CD4-positive, CD25-positive, alpha-beta regulatory T cell (primary cell): ENCODE data around the gene WDR88. TPM values are rescaled to one million over a fixed set of nuclear protein-coding genes. Genes with fewer than 3 reads are reported as not detected.
"Not testable (repeated sequence)": the region's sequence is repeated elsewhere in the genome, so short reads cannot be mapped to it uniquely, and the experiment has no call there.

Experiments
- ATAC-seq, 2 donors: fragments of 150-1000 bp; cut with Tn5 transposase; one replicate each; pipeline ENCODE4 v1.10.0; 2021; ENCODE audit warnings: low read depth in 2 of 2, moderate number of reproducible peaks in 2 of 2, moderate library complexity in 1 of 2
- DNase-seq, 3 donors: peaks; one replicate each; pipeline versions ENCODE4 v3.0.0 to v3.0.0-alpha.2; 2012 to 2022; ENCODE audit warnings: mixed read lengths in 1 of 3
- H3K27ac ChIP-seq: one replicate; pipeline ENCODE4 v1.7.0; 2013; ENCODE audit warnings: mild to moderate bottlenecking, low read length; ENCODE audit not compliant: insufficient read depth, poor library complexity, severe bottlenecking
- H3K27me3 ChIP-seq: one replicate; pipeline ENCODE4 v1.7.0; 2013; ENCODE audit warnings: low read length; ENCODE audit not compliant: control insufficient read depth, insufficient read depth
- H3K36me3 ChIP-seq: one replicate; pipeline ENCODE4 v1.7.0; 2013; ENCODE audit warnings: mild to moderate bottlenecking, low read length, moderate library complexity; ENCODE audit not compliant: control insufficient read depth, insufficient read depth
- H3K4me1 ChIP-seq: 2 replicates; pipeline ENCODE4 v1.7.0; 2013; ENCODE audit warnings: mild to moderate bottlenecking, low read length; ENCODE audit not compliant: insufficient read depth, control insufficient read depth, poor library complexity, severe bottlenecking
- H3K4me3 ChIP-seq: one replicate; pipeline ENCODE4 v1.7.0; 2013; ENCODE audit warnings: low read depth, mild to moderate bottlenecking, low read length, moderate library complexity
- H3K9me3 ChIP-seq, 2 experiments: 1 replicate in 1 of 2; 2 replicates in 1 of 2; pipeline ENCODE4 v1.7.0; 2013; ENCODE audit warnings: low read length in 2 of 2, mild to moderate bottlenecking in 1 of 2, moderate library complexity in 1 of 2; ENCODE audit not compliant: control insufficient read depth in 2 of 2
- H3K27ac Mint-ChIP-seq, 3 donors: one replicate each; pipeline ENCODE4 v1.8.0; 2020 to 2022; ENCODE audit warnings: mild to moderate bottlenecking in 3 of 3, mixed read lengths in 3 of 3, moderate library complexity in 2 of 3
- H3K27me3 Mint-ChIP-seq: one replicate; pipeline ENCODE4 v1.8.0; 2022; ENCODE audit warnings: mild to moderate bottlenecking, mixed read lengths
- H3K36me3 Mint-ChIP-seq: one replicate; pipeline ENCODE4 v1.8.0; 2020; ENCODE audit warnings: mixed read lengths
- H3K4me1 Mint-ChIP-seq, 4 donors: one replicate each; pipeline ENCODE4 v1.8.0; 2020 to 2022; ENCODE audit warnings: mixed read lengths in 4 of 4, mild to moderate bottlenecking in 1 of 4
- H3K4me3 Mint-ChIP-seq, 4 donors: one replicate each; pipeline ENCODE4 v1.8.0; 2020 to 2022; ENCODE audit warnings: mild to moderate bottlenecking in 4 of 4, mixed read lengths in 4 of 4, moderate library complexity in 3 of 4
- H3K9me3 Mint-ChIP-seq, 7 donors: one replicate each; pipeline ENCODE4 v1.8.0; 2020 to 2022; ENCODE audit warnings: mixed read lengths in 7 of 7, mild to moderate bottlenecking in 3 of 7, moderate library complexity in 2 of 7
- polyA plus RNA-seq, 4 donors: library from polyadenylated mRNA; unstranded; fragments of 300-500 nt; fragmentation: Illumina TruSeq; gene quantifications; one replicate each; pipeline ENCODE4 v1.2.3, GENCODE V29; 2021
- total RNA-seq: library from RNA; stranded (reverse); gene quantifications from one replicate; pipeline ENCODE4 v1.2.3, GENCODE V29; 2022

WDR88 gene
- total and polyA plus RNA-seq, 5 donors from 2014 or later: 0.09 to 0.24 TPM; not detected in 3

- Histone ChIP-seq H3K36me3 (no peaks in the 10 kb centered on the region), H3K27me3 (no peaks in the 10 kb centered on the region), H3K4me1 (no peaks in the 10 kb centered on the region), H3K27ac (no peak overlapping the region), H3K4me3 (no peak overlapping the region), H3K9me3 (no peaks in the 10 kb centered on the region)
- DNase-seq (no peak), ATAC-seq (no peak)
- H3K27me3 Mint-ChIP-seq: no peaks in the 10 kb centered on the region
- H3K4me1 Mint-ChIP-seq: no peaks in the 10 kb centered on the region
- H3K27ac Mint-ChIP-seq: no peak overlapping the region
- H3K9me3 Mint-ChIP-seq: no peaks in the 10 kb centered on the region
- no peaks in the 10 kb centered on the region for H3K36me3 Mint-ChIP-seq
- no peak overlapping the region for H3K4me3 Mint-ChIP-seq
These were observed 74.5 kb downstream of the WDR88 start for GRCh38 chr19:33206261-33207039.

- Histone ChIP-seq H3K4me3 (no peak overlapping the region), H3K4me1 (no peaks in the 10 kb centered on the region), H3K36me3 (no peaks in the 10 kb centered on the region), H3K27ac (no peak overlapping the region), H3K9me3 (no peaks in the 10 kb centered on the region), H3K27me3 (no peaks in the 10 kb centered on the region)
- DNase-seq (no peak), ATAC-seq (no peak)
- Mint-ChIP-seq H3K4me1 (no peaks in the 10 kb centered on the region), H3K4me3 (no peak overlapping the region), H3K27me3 (no peaks in the 10 kb centered on the region), H3K27ac (no peak overlapping the region), H3K36me3 (no peaks in the 10 kb centered on the region), H3K9me3 (no peaks in the 10 kb centered on the region)
These were observed 75.2 kb downstream of the WDR88 start for GRCh38 chr19:33207040-33207620.

- Mint-ChIP-seq H3K4me3 (no peak overlapping the region), H3K27me3 (no peaks in the 10 kb centered on the region), H3K9me3 (no peaks in the 10 kb centered on the region), H3K4me1 (no peaks in the 10 kb centered on the region), H3K27ac (no peak overlapping the region), H3K36me3 (no peaks in the 10 kb centered on the region)
- no peaks in the 10 kb centered on the region for H3K36me3 ChIP-seq
- no peaks in the 10 kb centered on the region for H3K9me3 ChIP-seq
- no peak overlapping the region for H3K4me3 ChIP-seq
- no peaks in the 10 kb centered on the region for H3K27me3 ChIP-seq
- no peak for ATAC-seq
- DNase-seq: no peak
- no peaks in the 10 kb centered on the region for H3K4me1 ChIP-seq
- no peak overlapping the region for H3K27ac ChIP-seq
These were observed 76.0 kb downstream of the WDR88 start for GRCh38 chr19:33207903-33208302.

- Mint-ChIP-seq H3K27ac (no peak overlapping the region), H3K9me3 (no peaks in the 10 kb centered on the region), H3K4me3 (no peak overlapping the region), H3K36me3 (no peaks in the 10 kb centered on the region), H3K4me1 (no peaks in the 10 kb centered on the region), H3K27me3 (no peaks in the 10 kb centered on the region)
- no peaks in the 10 kb centered on the region for H3K27me3 ChIP-seq
- H3K36me3 ChIP-seq: no peaks in the 10 kb centered on the region
- no peak overlapping the region for H3K27ac ChIP-seq
- H3K4me1 ChIP-seq: no peaks in the 10 kb centered on the region
- no peak overlapping the region for H3K4me3 ChIP-seq
- ATAC-seq (no peak), DNase-seq (no peak)
- no peaks in the 10 kb centered on the region for H3K9me3 ChIP-seq
These were observed 76.5 kb downstream of the WDR88 start for GRCh38 chr19:33208371-33208895.

GRCh38 chr19:33208904-33209849, 77.3 kb downstream of the WDR88 start:
- DNase-seq (no peak), ATAC-seq (no peak)
- Histone ChIP-seq H3K27ac (no peak overlapping the region), H3K4me3 (no peak overlapping the region), H3K4me1 (no peaks in the 10 kb centered on the region), H3K27me3 (no peaks in the 10 kb centered on the region), H3K9me3 (no peaks in the 10 kb centered on the region), H3K36me3 (no peaks in the 10 kb centered on the region)
- Mint-ChIP-seq H3K27ac (no peak overlapping the region), H3K4me3 (no peak overlapping the region), H3K4me1 (no peaks in the 10 kb centered on the region), H3K9me3 (no peaks in the 10 kb centered on the region), H3K36me3 (no peaks in the 10 kb centered on the region), H3K27me3 (no peaks in the 10 kb centered on the region)

- not testable (repeated sequence) for H3K9me3 Mint-ChIP-seq, H3K9me3 ChIP-seq, H3K36me3 Mint-ChIP-seq, H3K27me3 ChIP-seq, H3K27ac ChIP-seq, H3K4me1 Mint-ChIP-seq, H3K4me3 ChIP-seq, H3K36me3 ChIP-seq, H3K4me3 Mint-ChIP-seq, ATAC-seq, H3K27me3 Mint-ChIP-seq, H3K27ac Mint-ChIP-seq, H3K4me1 ChIP-seq, DNase-seq
These were observed 77.9 kb downstream of the WDR88 start for GRCh38 chr19:33209850-33210230.

- no peaks in the 10 kb centered on the region for H3K36me3 Mint-ChIP-seq
These were observed 78.5 kb downstream of the WDR88 start for GRCh38 chr19:33210266-33210940.

More at GRCh38 chr19:33210266-33210940, 78.5 kb downstream of the WDR88 start:
- Mint-ChIP-seq H3K27me3 (no peaks in the 10 kb centered on the region), H3K27ac (no peak overlapping the region), H3K9me3 (peaks cover 0 to 2% (median 0%) of the 10 kb centered on the region in 7 donors), H3K4me1 (no peaks in the 10 kb centered on the region), H3K4me3 (no peak overlapping the region)
- H3K4me3 ChIP-seq: no peak overlapping the region
- H3K27ac ChIP-seq: no peak overlapping the region
- H3K27me3 ChIP-seq: no peaks in the 10 kb centered on the region
- no peak for DNase-seq
- ATAC-seq: no peak
- H3K4me1 ChIP-seq: no peaks in the 10 kb centered on the region
- no peaks in the 10 kb centered on the region for H3K36me3 ChIP-seq
- no peaks in the 10 kb centered on the region for H3K9me3 ChIP-seq
